Measurements from ENCODE around the gene HPCAL1.
"Not testable (repeated sequence)": the region's sequence is repeated elsewhere in the genome, so short reads cannot be mapped to it uniquely, and the experiment has no call there.

HPCAL1 gene

DNA sequence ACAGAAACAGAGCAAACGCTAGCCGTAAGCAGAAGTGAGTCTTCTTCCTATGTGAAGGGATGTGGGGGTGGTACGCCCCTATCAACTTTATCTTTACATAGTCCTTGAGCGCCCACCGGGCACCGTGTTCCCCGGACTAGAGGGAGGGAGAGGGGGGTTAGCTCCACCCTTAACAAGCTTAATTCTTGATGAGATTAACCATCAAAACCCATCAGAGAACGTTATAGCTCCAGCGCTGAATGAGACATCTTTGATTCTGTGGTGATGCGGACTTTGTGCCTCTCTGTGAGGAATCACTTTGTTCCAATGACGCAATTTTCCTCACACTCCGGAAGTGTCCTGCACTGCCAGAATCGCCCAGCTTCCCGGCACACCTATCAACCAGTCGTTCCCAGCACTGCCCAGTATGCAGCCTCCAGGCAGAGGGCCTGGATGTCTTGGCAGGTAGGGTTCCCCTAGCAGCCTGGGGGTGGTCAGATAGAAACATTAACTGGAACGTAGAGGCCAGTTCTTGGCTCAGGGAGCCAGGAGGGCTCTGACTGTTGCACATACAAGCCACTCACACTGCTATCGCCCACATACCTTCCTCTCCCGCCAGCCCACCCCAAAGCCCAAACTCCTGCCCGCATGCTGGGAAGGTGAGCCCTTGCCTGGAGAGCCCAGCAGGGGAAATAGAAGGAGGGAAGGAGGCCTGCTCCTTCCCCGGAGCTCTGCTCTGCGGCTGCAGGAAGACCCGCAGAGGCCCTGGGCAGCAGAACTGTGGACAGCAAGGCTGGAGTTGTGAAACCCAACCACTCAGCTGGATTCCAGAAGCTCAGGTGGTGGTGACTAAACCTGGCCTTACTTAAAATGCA, 147.4 kb downstream of the HPCAL1 start:
- DNase-seq: no peak

GRCh38 chr2:10451819-10452218, 149.1 kb downstream of the HPCAL1 start:
- DNase-seq: no peak

DNA sequence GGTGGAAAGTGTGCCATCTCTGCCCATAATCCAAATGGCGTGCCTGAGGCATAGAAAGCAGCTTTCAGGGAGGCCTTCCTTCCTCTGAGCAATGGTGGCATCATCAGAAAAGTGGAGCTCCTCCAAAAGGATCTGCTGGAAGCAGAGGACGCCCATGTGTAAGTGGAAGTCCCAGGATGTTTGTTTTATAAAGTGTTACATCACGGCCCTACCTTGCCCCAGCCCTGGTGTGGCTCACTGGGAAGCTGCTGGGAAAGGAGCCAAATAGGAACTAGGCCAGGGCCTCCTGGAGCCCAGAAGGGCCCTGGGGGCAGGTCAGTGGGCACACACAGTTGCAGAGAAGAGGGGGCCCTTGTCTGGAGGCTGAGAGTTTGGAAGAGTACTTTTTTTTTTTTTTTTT, 149.6 kb downstream of the HPCAL1 start:
- DNase-seq: no peak

DNA sequence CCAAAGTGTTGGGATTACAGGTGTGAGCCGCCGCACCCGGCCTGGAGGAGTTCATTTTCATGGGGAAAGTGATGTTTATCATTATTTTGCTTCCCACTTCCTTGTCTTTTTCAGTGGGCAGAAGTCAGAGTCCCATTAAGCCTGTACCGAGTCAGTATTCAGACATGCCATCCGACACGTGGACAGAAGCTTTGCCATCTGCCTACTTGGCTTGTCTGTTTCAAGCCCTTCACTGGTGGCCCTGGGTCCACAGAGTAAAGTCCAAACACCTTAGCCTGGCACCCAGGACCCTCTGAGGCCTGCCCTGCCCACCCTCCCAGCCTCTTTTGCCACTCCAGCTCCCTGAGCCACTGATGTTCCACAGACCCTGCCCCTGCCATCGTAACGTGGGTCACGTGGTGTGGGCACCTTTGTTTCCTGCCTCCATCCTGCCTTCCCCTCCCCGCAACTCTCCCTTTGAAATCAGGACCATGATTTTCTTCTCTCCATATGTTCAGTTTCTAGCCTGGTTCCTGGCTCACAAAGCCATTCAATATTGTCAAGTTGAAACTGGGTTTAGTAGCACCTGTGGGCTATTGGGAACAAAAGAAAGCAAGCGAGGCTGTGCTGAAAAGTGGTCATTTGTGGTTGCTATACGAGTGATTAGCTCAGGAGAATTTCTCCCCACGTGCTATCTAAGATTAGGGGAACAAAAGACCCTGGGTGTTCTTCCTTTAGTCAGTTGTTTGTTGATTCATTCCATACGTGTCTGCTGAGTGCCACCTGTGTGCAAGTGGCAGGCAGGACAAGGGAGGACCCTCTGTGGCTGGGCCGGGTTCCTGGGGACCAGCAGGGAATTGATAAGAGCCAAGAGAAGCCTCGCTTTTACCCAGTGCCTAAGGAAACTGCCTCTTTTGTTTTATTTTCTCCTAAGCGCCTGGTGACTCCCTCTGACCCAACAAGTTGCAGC, 150.5 kb downstream of the HPCAL1 start:
- DNase-seq: no peak

DNA sequence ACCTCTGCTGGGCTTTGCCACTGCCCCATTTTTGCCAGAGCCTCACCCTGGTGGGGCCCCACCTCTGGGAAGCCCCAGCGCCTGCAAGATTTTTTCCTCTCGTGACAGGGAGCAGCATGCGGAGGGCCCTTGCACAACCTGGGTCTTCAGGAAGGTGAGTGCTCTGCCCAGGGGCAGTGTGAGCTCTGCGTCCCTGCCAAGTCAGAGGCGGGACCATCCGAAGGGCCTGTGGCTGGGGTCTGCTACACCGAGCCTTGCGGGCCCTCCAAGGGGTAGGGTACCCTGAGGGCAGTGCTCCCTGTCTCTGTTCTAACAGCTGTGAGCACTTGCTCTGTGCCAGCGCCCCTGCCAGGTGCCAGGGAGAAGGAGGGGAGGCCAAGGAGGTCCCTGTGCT, 151.2 kb downstream of the HPCAL1 start:
- no peak for DNase-seq

- DNase-seq: no peak
Observed at GRCh38 chr2:10454505-10454904, 151.8 kb downstream of the HPCAL1 start.

- DNase-seq: not testable (repeated sequence)
Observed at GRCh38 chr2:10457195-10457594, 154.5 kb downstream of the HPCAL1 start.

GRCh38 chr2:10457846-10458598, 155.3 kb downstream of the HPCAL1 start:
- no peak for DNase-seq

DNA sequence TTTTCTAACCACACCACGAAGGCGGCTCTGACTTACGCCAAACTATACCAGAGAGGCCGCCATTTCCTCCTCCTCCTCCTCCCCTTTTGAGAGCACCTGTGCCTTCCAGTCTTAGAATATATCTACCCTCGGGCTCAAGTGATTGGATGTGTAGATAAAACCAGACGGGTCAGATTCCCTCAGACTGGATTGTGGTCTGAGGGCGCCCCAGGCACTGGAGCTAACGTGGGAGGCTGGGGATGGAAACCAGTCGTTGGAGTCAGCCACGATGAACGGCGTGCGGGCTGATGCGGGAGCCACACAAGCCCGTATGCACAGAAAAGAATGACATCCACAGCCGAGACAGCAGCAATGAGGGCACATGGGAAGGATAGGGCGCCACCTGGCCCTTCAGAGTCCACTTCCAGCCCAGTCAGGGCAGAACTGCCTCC, 157.7 kb downstream of the HPCAL1 start:
- DNase-seq: no peak

GRCh38 chr2:10462178-10463083, 159.7 kb downstream of the HPCAL1 start:
- DNase-seq: no peak

- DNase-seq: no peak
Observed at GRCh38 chr2:10465910-10466309, 163.2 kb downstream of the HPCAL1 start.

GRCh38 chr2:10466801-10467200, 164.1 kb downstream of the HPCAL1 start:
- DNase-seq: no peak

DNA sequence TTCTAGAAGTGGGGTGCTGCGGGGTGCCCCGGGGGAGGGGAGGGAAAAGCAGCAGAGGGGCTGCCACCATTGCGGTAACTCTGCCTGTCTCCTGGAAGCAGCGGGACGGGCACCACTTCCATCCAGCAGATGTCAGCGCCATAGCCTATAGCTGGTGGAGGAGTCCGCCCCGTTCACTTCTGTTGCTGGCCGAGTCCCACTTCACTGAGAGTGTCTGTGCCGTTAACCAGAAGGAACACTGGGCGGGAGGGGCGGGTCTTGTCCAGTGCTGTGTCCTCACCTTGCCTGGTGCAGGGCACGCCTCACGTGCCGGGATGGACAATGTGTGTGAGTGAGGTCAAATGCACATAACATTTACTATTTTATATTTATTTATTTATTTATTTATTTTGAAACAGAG, 164.7 kb downstream of the HPCAL1 start:
- DNase-seq: no peak

DNA sequence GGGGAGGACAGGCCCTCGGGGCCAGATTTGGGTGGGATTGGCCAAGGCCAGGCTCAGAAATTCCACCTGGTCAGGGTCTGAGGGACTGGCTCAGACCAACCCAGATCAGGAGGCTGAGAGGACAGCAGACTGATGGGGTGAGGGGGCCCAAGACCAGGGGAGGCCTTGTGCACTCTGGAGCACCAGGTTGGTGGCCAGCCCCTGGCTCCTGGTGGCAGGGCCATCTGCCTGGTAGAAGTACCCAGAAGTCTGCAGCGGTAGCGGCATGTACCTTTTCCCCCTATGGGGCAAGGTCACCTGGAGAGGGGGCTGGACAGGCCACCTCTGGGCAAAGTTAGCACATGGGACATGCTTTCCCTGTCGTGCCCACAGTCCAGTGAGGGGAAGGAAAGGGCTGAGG, 166.6 kb downstream of the HPCAL1 start:
- DNase-seq: no peak

GRCh38 chr2:10469955-10470608, 167.4 kb downstream of the HPCAL1 start:
- DNase-seq: no peak

DNA sequence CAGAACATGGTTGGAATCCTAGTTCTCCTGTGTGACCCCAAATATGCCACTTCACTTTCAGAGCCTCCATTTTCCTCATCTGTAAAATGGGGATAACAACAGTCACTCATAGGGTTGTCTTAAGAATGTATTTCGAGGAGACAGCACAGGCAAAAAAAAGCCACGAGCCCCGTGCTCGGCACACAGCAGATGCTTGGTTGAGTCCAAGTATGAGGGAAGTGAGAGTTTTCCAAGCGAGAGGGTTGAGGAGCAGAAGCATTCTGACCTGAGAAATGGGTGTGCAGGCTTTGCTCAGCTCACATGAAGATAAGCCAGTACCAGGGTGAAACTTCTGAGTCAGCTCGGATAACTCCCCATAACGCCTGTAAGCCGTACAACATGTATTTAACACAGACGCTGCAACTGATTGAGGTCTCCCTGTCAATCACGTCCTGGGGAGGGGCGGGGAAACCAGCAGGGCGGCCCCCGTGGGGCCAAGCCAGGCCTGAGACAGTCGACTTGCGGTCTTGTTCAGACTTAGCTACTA, 168.4 kb downstream of the HPCAL1 start:
- no peak for DNase-seq

DNA sequence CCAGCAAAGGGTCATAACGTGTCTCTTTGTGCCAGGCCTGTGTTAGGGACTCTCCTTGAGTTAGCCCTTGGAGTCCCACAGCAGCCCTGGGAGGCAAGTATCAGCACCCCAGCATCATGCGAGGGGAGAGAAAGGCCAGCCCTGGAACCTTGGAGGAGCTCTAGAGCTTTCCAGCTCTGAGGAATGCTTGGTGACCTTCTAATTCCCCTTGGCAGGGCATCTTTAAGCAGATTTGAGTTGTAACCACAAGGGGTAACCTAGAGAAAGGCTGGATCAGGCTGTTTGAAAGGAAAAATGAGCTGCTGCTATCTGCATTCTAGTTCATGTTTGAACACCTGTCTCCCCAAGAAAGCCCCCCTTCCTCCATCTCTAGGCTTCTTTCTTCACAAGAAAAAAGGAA, 169.3 kb downstream of the HPCAL1 start:
- no peak for DNase-seq

- no peak for DNase-seq
Observed at GRCh38 chr2:10473121-10473756, 170.5 kb downstream of the HPCAL1 start.

DNA sequence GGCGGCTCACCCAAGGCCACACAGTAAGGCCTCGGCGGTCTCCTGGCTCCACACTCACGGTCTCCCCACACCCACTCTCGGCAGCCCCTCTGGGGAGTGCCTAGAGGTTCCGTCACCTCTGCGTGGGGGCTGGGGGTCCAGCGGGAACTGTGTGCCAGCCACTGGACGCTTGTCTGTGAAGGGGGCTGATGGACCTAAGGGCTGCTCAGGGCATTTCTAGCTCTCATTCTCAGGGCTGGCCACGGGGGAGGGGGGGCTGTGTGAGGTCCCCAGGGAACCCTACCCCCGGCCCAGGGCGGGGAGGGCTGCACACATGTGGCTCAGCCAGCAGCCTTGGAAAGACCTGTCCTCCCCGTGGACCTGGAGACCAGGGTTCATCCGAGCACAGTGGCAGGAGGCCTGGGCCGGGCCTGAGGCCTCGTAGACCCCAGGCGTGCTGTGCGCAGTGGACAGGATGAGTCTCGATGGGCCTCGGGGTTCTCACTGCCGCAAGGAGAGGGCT, 172.6 kb downstream of the HPCAL1 start:
- DNase-seq: no peak
